ENCODE results near the gene TMEM132A. TPM values are rescaled to one million over a fixed set of nuclear protein-coding genes. Genes with fewer than 3 reads are reported as not detected.

TMEM132A gene
- total and polyA plus RNA-seq, 2 donors (not counting 1 experiment from before 2014, with no cell fraction given): 6.9 to 13.2 TPM

DNA sequence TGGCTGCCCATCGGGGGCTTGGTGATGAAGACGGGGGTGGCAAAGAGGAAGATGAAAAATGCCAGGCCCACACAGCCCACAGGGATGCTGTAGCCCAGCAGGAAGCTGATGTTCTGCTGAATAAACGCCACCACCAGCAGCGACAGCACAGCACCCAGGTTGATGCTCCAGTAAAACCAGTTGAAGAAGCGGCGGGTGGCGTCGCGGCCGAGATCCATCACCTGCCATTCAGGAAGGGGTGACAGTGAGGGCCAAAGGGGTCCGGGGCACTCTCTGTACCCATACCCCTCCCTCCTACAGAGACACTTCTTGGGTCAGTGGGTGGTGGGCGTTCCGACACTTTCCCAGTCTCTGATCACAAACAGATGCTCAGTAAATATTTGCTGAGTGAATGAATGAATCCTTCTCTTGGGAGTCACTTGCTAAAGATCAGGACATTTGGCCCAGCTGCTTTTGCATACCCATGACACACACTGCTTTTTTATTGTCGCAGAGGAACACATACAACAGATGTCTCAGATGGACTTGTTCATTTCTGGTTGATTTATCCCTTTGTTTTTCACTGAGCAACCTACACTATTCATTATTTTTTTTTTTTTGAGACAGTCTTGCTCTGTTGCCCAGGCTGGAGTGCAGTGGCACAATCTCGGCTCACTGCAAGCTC lies 22.5 kb downstream of the TMEM132A start:
- TF ChIP-seq, protein P1, sequence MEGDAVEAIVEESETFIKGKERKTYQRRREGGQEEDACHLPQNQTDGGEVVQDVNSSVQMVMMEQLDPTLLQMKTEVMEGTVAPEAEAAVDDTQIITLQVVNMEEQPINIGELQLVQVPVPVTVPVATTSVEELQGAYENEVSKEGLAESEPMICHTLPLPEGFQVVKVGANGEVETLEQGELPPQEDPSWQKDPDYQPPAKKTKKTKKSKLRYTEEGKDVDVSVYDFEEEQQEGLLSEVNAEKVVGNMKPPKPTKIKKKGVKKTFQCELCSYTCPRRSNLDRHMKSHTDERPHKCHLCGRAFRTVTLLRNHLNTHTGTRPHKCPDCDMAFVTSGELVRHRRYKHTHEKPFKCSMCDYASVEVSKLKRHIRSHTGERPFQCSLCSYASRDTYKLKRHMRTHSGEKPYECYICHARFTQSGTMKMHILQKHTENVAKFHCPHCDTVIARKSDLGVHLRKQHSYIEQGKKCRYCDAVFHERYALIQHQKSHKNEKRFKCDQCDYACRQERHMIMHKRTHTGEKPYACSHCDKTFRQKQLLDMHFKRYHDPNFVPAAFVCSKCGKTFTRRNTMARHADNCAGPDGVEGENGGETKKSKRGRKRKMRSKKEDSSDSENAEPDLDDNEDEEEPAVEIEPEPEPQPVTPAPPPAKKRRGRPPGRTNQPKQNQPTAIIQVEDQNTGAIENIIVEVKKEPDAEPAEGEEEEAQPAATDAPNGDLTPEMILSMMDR (conservative IDR thresholded peaks at IDR 0.05 in 1 of 2, IDR thresholded peaks at IDR 0.05 in 1 of 2; ENCODE audit: low read depth in 1 of 2, low read length in 2 of 2): no peak
- no peak for TF ChIP-seq EZH2 (IDR thresholded peaks at IDR 0.05; ENCODE audit: low read length, missing control alignments)
- Histone ChIP-seq H3K9me3 (ENCODE audit: control insufficient read depth, insufficient read depth, low read depth, low read length) (no peaks in the 10 kb centered on the region), H3K27me3 (ENCODE audit: control insufficient read depth, insufficient read depth, low read length) (no peaks in the 10 kb centered on the region), H3K9ac (ENCODE audit: insufficient read depth, low read length) (no peak overlapping the region), H3K4me1 (ENCODE audit: control insufficient read depth, extremely low read depth, insufficient read depth, low read length) (peaks cover 2% of the 10 kb centered on the region), H3K4me3 (replicated peaks in 1 of 4; ENCODE audit: control extremely low read depth in 1 of 4, insufficient read depth in 1 of 4, low read depth in 3 of 4, low read length in 4 of 4) (no peak overlapping the region), H3K36me3 (ENCODE audit: control insufficient read depth, insufficient read depth, low read length) (no peaks in the 10 kb centered on the region), H3K79me2 (ENCODE audit: control insufficient read depth, insufficient read depth, low read length) (no peaks in the 10 kb centered on the region), H4K20me1 (ENCODE audit: control insufficient read depth, extremely low read depth, insufficient read depth, low read length) (no peaks in the 10 kb centered on the region), H3K4me2 (ENCODE audit: extremely low read depth, insufficient read depth, low read length) (no peak overlapping the region), H3K27ac (ENCODE audit: insufficient read depth, low read length) (no peak overlapping the region), H2AFZ (ENCODE audit: low read length) (no peak overlapping the region)
- DNase-seq (ENCODE audit: low read depth in 2 of 2): no peak

DNA sequence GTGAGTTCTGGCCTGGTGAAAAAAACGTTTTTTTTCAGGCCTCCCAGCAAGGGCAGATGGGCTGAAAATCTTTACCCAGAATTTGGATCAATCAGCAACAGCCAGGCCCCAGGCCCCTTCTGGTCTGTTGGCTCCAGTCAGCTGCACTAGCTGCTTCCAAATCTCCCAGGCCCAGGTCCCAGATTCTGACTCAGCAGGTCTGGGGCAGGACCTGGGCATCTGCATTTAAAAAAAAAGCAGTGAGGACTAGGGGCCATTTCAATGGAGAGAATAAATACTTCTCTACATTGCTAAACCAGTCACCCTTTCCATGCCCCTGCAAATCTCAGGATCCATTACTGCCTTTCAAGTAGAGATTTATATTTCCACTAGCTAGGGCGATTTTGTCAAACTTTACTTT lies 23.4 kb downstream of the TMEM132A start:
- no peaks in the 10 kb centered on the region for H3K79me2 ChIP-seq (ENCODE audit: control insufficient read depth, insufficient read depth, low read length)
- no peaks in the 10 kb centered on the region for H4K20me1 ChIP-seq (ENCODE audit: control insufficient read depth, extremely low read depth, insufficient read depth, low read length)
- H3K27me3 ChIP-seq (ENCODE audit: control insufficient read depth, insufficient read depth, low read length): no peaks in the 10 kb centered on the region
- no peak overlapping the region for H3K9ac ChIP-seq (ENCODE audit: insufficient read depth, low read length)
- DNase-seq (ENCODE audit: low read depth in 2 of 2): no peak
- peaks cover 2% of the 10 kb centered on the region for H3K4me1 ChIP-seq (ENCODE audit: control insufficient read depth, extremely low read depth, insufficient read depth, low read length)
- no peak overlapping the region for H3K4me3 ChIP-seq (replicated peaks in 1 of 4; ENCODE audit: control extremely low read depth in 1 of 4, insufficient read depth in 1 of 4, low read depth in 3 of 4, low read length in 4 of 4)
- no peak overlapping the region for H3K4me2 ChIP-seq (ENCODE audit: extremely low read depth, insufficient read depth, low read length)
- no peaks in the 10 kb centered on the region for H3K36me3 ChIP-seq (ENCODE audit: control insufficient read depth, insufficient read depth, low read length)
- H3K9me3 ChIP-seq (ENCODE audit: control insufficient read depth, insufficient read depth, low read depth, low read length): no peaks in the 10 kb centered on the region
- no peak overlapping the region for H3K27ac ChIP-seq (ENCODE audit: insufficient read depth, low read length)
- TF ChIP-seq, protein P1 (conservative IDR thresholded peaks at IDR 0.05 in 1 of 2, IDR thresholded peaks at IDR 0.05 in 1 of 2; ENCODE audit: low read depth in 1 of 2, low read length in 2 of 2): no peak
- TF ChIP-seq EZH2 (IDR thresholded peaks at IDR 0.05; ENCODE audit: low read length, missing control alignments): no peak
- no peak overlapping the region for H2AFZ ChIP-seq (ENCODE audit: low read length)

DNA sequence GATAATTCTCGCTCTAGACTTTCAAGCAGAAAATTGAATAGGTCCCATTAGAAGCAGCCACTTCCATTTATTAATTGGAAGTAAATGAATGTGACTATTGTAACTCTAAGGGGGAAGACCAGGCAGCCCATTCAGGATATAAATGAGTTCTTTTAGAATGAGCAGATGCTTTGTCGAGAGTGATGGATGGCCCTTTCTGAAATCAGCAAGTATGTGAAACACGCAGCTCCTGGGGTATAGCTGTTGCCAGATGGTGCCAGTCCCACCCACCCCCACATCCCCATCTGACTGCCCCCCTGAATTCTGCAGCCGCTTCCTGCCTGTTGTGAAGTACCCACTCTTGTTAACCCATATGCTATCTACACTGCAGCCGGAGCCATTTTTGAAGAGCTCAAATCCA lies 24.0 kb downstream of the TMEM132A start:
- peaks cover 2% of the 10 kb centered on the region for H3K4me1 ChIP-seq (ENCODE audit: control insufficient read depth, extremely low read depth, insufficient read depth, low read length)
- H2AFZ ChIP-seq (ENCODE audit: low read length): no peak overlapping the region
- H3K4me2 ChIP-seq (ENCODE audit: extremely low read depth, insufficient read depth, low read length): no peak overlapping the region
- H3K9ac ChIP-seq (ENCODE audit: insufficient read depth, low read length): no peak overlapping the region
- no peak overlapping the region for H3K27ac ChIP-seq (ENCODE audit: insufficient read depth, low read length)
- no peaks in the 10 kb centered on the region for H3K79me2 ChIP-seq (ENCODE audit: control insufficient read depth, insufficient read depth, low read length)
- no peak overlapping the region for H3K4me3 ChIP-seq (replicated peaks in 1 of 4; ENCODE audit: control extremely low read depth in 1 of 4, insufficient read depth in 1 of 4, low read depth in 3 of 4, low read length in 4 of 4)
- DNase-seq (ENCODE audit: low read depth in 2 of 2): no peak
- no peak for TF ChIP-seq EZH2 (IDR thresholded peaks at IDR 0.05; ENCODE audit: low read length, missing control alignments)
- no peaks in the 10 kb centered on the region for H3K9me3 ChIP-seq (ENCODE audit: control insufficient read depth, insufficient read depth, low read depth, low read length)
- H3K36me3 ChIP-seq (ENCODE audit: control insufficient read depth, insufficient read depth, low read length): no peaks in the 10 kb centered on the region
- H4K20me1 ChIP-seq (ENCODE audit: control insufficient read depth, extremely low read depth, insufficient read depth, low read length): no peaks in the 10 kb centered on the region
- H3K27me3 ChIP-seq (ENCODE audit: control insufficient read depth, insufficient read depth, low read length): no peaks in the 10 kb centered on the region
